GM13977 (cell line): ENCODE data around the gene SSC4D.
"Not testable (repeated sequence)": the region's sequence is repeated elsewhere in the genome, so short reads cannot be mapped to it uniquely, and the experiment has no call there.

Source experiments
- DNase-seq: peaks from one replicate; pipeline ENCODE4 v3.0.0; 2012; ENCODE audit warnings: low spot score
- in situ Hi-C: fragments of 300-500 bp; cut with MboI; formaldehyde crosslinking; loops from one replicate; pipeline ENCODE4 v1.12.0; 2022; ENCODE audit warnings: low sequenced_read_pairs, low pct_unique_long_range_greater_than_20kb, mixed read lengths, inconsistent platforms; ENCODE audit not compliant: unreplicated experiment
- TF ChIP-seq, protein P1 (sequence below): IDR thresholded peaks from 2 replicates; pipeline ENCODE4 v1.5.1; 2012; ENCODE audit warnings: mild to moderate bottlenecking, control low read depth; ENCODE audit not compliant: insufficient read depth; ENCODE audit errors: extremely low read depth, missing control alignments

SSC4D gene

DNA sequence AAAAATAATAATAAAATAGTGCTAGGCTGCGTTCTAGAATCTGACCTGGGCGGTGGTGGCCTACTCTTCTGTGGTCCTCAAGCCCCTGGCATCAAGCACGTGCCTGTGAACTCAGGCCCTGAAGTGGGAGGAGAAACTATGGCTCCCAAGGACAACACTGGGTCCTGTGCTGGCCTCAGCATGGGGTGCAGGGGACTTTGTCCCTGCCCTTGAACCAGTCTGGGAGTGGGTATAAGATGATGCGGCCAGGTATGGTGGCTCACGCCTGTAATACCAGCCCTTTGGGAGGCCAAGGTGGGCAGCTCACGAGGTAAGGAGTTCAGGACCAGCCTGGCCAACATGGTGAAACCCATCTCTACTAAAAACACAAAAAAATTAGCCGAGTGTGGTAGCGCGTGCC, 20.7 kb upstream of the SSC4D start:
- TF ChIP-seq, protein P1, sequence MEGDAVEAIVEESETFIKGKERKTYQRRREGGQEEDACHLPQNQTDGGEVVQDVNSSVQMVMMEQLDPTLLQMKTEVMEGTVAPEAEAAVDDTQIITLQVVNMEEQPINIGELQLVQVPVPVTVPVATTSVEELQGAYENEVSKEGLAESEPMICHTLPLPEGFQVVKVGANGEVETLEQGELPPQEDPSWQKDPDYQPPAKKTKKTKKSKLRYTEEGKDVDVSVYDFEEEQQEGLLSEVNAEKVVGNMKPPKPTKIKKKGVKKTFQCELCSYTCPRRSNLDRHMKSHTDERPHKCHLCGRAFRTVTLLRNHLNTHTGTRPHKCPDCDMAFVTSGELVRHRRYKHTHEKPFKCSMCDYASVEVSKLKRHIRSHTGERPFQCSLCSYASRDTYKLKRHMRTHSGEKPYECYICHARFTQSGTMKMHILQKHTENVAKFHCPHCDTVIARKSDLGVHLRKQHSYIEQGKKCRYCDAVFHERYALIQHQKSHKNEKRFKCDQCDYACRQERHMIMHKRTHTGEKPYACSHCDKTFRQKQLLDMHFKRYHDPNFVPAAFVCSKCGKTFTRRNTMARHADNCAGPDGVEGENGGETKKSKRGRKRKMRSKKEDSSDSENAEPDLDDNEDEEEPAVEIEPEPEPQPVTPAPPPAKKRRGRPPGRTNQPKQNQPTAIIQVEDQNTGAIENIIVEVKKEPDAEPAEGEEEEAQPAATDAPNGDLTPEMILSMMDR = no peak
- in situ Hi-C loops = no loop called here
- no peak for DNase-seq

DNA sequence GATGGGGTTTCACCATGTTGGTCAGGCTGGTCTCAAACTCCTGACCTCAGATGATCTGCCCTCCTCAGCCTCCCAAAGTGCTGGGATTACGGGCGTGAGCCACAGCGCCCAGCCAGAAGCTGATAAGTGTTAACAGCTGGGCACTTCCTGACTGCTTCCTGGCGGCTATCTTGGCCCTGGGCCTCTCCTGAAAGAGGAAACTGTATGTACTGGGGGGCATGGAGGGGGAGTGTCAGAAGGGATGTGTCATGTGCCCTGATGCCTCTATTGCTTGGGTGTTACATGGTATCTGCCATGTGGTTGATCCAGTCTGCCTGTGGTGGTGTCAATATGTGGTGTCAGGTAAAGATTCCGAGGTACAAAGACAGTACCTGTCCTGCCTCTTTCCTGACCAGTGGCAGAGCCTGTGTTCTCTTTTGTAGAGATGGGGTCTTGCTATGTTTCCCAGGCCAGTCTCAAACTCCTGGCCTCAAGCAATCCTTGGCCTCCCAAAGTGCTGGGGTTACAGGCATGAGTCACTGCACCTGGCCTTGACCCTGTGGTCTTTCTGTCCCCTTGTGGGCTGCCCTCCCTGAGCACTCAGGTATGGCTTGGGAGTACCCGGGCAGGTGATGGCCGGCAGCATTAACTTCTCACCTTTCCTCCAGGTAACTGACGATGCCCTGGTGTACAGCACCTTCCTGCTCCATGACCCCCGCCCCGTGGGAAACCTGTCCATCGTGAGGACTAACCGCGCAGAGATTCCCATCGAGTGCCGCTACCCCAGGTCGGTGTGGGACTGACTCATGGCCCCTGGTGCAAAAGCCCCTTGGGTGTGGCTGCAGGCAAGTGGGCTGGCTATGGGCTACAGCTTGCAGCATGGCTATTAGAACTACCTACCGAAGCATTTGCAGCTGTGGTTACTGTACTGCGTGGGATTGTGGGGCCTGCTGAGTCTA, 19.6 kb upstream of the SSC4D start:
- TF ChIP-seq, protein P1 = no peak
- in situ Hi-C loops = no loop called here
- no peak for DNase-seq

GRCh38 chr7:76428149-76428823, 18.8 kb upstream of the SSC4D start:
- TF ChIP-seq, protein P1 = no peak
- DNase-seq = no peak
- in situ Hi-C loops = no loop called here

DNA sequence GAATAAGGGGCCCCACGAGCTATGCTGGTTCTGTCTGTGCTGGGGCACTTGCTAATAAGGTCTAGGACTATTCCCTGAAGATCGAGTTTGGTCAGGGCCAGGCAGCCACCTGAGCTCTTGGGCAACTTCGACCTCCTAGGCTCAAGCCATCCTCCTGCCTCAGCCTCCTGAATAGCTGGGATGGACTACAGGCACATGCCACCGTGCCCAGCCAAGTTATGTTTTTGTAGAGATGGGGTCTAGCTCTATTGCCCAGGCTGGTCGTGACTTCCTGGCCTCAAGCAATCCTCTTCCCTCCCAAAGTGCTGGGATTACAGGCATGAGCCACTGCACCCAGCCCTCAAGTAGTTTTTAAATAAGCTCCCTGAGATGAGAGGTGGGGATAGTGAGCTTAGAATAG, 18.1 kb upstream of the SSC4D start:
- TF ChIP-seq, protein P1 = no peak
- in situ Hi-C loops = no loop called here
- DNase-seq = no peak

DNA sequence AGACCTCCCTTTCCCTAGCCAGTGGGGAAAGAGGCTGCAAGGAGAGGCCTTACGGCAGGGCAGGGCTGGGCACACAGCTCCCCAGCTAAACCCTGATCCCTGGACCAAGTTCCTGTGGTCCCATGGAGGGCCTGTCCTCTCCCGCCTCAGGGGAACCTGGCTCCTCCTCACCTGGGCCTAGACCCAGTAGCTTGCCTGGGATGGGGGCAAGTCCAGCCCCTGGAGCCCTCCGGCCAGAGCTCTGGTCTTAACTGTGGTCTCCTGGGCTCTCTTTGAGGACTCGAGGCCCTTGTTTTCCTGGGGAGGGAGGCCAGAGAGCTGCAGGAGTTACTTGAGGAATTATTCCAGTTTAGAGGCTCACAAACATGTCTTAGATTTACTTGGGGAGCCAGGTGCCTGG, 16.7 kb upstream of the SSC4D start:
- no peak for DNase-seq
- in situ Hi-C loops = no loop called here
- TF ChIP-seq, protein P1 = no peak

GRCh38 chr7:76425558-76425957, 16.1 kb upstream of the SSC4D start:
- DNase-seq, in situ Hi-C loops: not testable (repeated sequence)

DNA sequence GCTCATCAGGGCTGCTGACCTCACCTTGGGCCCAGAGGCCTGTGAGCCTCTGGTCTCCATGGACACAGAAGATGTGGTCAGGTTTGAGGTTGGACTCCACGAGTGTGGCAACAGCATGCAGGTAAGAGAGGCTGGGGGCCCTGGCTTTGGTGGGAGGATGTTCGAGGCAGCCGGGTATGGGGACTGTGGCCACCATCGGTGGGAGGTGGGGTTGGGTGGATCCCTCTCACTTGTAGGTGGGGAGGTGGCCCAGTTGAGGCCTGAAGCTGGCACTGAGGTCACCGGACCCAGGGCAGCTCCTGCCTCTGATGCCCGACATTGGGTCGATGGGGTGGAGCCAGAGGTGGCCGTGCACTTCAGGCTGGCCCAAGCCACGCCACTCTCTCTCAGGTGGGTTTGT, 15.7 kb upstream of the SSC4D start:
- in situ Hi-C loops = no loop called here
- no peak for DNase-seq
- TF ChIP-seq, protein P1 = no peak
